Uterus (tissue), 4 donors: ENCODE measurements around the gene P2RY13. TPM values are rescaled to one million over a fixed set of nuclear protein-coding genes. Genes with fewer than 3 reads are reported as not detected.

Experiments used
- DNase-seq, 2 donors: peaks; one replicate each; pipeline ENCODE4 v3.0.0-alpha.2; 2019 to 2020
- H3K27ac ChIP-seq, 2 donors: fragments of 200-600 bp; sonication (generic); 1 replicate in 1 of 2; 2 replicates in 1 of 2; pipeline ENCODE4 v1.5.1; 2016 to 2018
- H3K27me3 ChIP-seq, 2 donors: fragments of 200-600 bp; sonication (generic); one replicate each; pipeline ENCODE4 v1.5.1; 2018 to 2019; ENCODE audit warnings: control low read depth in 1 of 2
- H3K36me3 ChIP-seq, 2 donors: fragments of 200-600 bp; sonication (generic); one replicate each; pipeline ENCODE4 v1.5.1; 2019; ENCODE audit warnings: control low read depth in 1 of 2
- H3K4me1 ChIP-seq, 2 donors: fragments of 200-600 bp; sonication (generic); one replicate each; pipeline ENCODE4 v1.5.1; 2018 to 2019; ENCODE audit warnings: control low read depth in 1 of 2
- H3K4me3 ChIP-seq, 2 donors: fragments of 200-600 bp; sonication (generic); 1 replicate in 1 of 2; 2 replicates in 1 of 2; pipeline ENCODE4 v1.5.1; 2018 to 2019; ENCODE audit warnings: mild to moderate bottlenecking in 1 of 2
- H3K9me3 ChIP-seq, 2 donors: fragments of 200-600 bp; sonication (generic); one replicate each; pipeline ENCODE4 v1.5.1; 2019; ENCODE audit warnings: control low read depth in 1 of 2
- CTCF ChIP-seq, 4 experiments: fragments of 200-600 bp in 2 of 4; fragments of 450-650 bp in 2 of 4; sonication (generic) in 2 of 4; IDR thresholded peaks; one replicate each; pipeline ENCODE4 v1.5.1; 2016 to 2019; ENCODE audit warnings: antibody characterized with exemption in 4 of 4, mild to moderate bottlenecking in 2 of 4, moderate library complexity in 1 of 4
- POLR2A ChIP-seq, 2 donors: fragments of 450-650 bp; IDR thresholded peaks; one replicate each; pipeline ENCODE4 v1.6.1; 2016; ENCODE audit warnings: antibody characterized with exemption in 2 of 2, mild to moderate bottlenecking in 1 of 2, moderate library complexity in 1 of 2
- intact Hi-C: fragments of 100-400 bp; cut with DNase I; formaldehyde crosslinking; loops from one replicate; pipeline ENCODE4 v1.15.1; 2023; ENCODE audit warnings: low total_unique reads
- total RNA-seq, 4 donors: library from RNA; depleted of rRNA in 3 of 4; stranded (reverse); fragments of >200 nt in 3 of 4; gene quantifications; one replicate each; pipeline versions ENCODE4 v1.1.0 to v1.2.4, GENCODE V29; 2014 to 2023
- donor health status: DM: yes; HTN: yes; CAD: no.

Gene P2RY13
- total RNA-seq, 4 donors from 2014 or later, result 0.88 to 1.5 (median 1.2) TPM

- Histone ChIP-seq H3K4me3 (no peak overlapping the region), H3K4me1 (no peaks in the 10 kb centered on the region), H3K9me3 (no peaks in the 10 kb centered on the region), H3K27me3 (no peaks in the 10 kb centered on the region), H3K27ac (no peak overlapping the region), H3K36me3 (no peaks in the 10 kb centered on the region)
- no peak for DNase-seq
- no peak for TF ChIP-seq POLR2A (IDR thresholded peaks at IDR 0.05)
- no peak for TF ChIP-seq CTCF (IDR thresholded peaks at IDR 0.05)
- intact Hi-C loops, result no loop called here
These were observed 2.3 kb upstream of the P2RY13 start for GRCh38 chr3:151331696-151332095.

- no peaks in the 10 kb centered on the region for H3K9me3 ChIP-seq
- no peak overlapping the region for H3K27ac ChIP-seq
- H3K36me3 ChIP-seq, result no peaks in the 10 kb centered on the region
- H3K4me3 ChIP-seq, result no peak overlapping the region
- no peaks in the 10 kb centered on the region for H3K4me1 ChIP-seq
- intact Hi-C loops, result no loop called here
- no peaks in the 10 kb centered on the region for H3K27me3 ChIP-seq
- TF ChIP-seq CTCF (IDR thresholded peaks at IDR 0.05) (no peak), POLR2A (IDR thresholded peaks at IDR 0.05) (no peak)
- DNase-seq, result no peak
These were observed 1.6 kb upstream of the P2RY13 start for GRCh38 chr3:151330899-151331298.

DNA sequence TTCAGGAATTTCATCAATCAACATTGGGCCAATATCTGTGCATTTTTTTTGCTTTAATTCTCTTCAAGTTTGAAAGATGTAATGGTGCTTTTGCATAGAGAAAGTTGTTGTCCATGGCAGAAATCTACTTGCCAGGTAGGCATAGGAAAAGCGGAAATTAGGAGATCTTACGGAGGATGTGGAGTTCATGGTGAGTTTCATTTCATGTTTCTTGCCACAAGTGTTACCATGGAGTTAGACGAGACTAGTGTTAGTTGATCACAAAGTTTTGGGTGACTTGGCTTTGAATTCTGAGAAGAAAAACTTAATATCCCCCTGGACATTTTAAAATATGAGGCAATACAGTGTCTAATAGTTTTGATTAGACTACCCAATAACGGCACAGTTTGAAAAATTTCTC, 1.0 kb upstream of the P2RY13 start:
- Histone ChIP-seq H3K4me3 (no peak overlapping the region), H3K4me1 (no peaks in the 10 kb centered on the region), H3K27ac (no peak overlapping the region), H3K9me3 (no peaks in the 10 kb centered on the region), H3K27me3 (no peaks in the 10 kb centered on the region), H3K36me3 (no peaks in the 10 kb centered on the region)
- TF ChIP-seq POLR2A (IDR thresholded peaks at IDR 0.05), result no peak
- no peak for TF ChIP-seq CTCF (IDR thresholded peaks at IDR 0.05)
- intact Hi-C loops, result no loop called here
- no peak for DNase-seq

DNA sequence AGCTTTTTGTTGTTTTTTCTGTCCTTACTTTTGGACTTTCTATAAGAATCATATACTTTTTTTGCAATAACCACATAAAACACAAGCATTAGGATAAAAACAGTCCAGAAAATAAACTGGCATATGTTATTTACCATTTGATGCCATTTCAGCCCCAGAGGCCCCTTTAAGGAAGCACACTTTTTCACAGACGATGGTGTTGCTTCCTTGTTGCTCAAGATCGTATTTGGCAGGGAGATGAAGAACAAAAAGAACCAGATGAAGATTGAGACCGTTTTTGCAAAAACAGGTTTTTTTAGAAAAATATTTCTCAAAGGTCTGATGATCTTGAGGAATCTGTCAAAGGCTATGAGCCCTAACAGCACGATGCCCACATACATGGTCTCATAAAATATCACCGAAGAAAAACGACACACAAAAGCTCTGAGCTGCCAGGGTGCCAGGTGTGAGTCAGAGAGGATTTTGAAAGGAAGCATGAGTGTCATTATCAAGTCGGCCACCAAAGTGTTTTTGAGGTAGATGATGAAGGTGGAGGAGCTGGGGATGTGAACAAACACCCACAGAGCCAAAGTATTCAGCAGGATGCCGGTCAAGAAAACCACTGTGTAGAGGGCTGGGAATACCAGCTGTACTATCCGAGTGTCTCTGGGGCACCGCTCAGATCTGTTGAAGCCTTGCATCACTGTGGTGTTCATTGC, 902 bp downstream of the P2RY13 start:
- Histone ChIP-seq H3K9me3 (no peaks in the 10 kb centered on the region), H3K4me3 (no peak overlapping the region), H3K27me3 (no peaks in the 10 kb centered on the region), H3K4me1 (no peaks in the 10 kb centered on the region), H3K36me3 (no peaks in the 10 kb centered on the region), H3K27ac (no peak overlapping the region)
- TF ChIP-seq CTCF (IDR thresholded peaks at IDR 0.05), result no peak
- TF ChIP-seq POLR2A (IDR thresholded peaks at IDR 0.05), result no peak
- intact Hi-C loops, result no loop called here
- DNase-seq, result no peak

- intact Hi-C loops, result no loop called here
- TF ChIP-seq CTCF (IDR thresholded peaks at IDR 0.05) (peak; percentile 3 to 61 (median 29)), POLR2A (IDR thresholded peaks at IDR 0.05) (no peak)
- Histone ChIP-seq H3K27ac (no peak overlapping the region), H3K36me3 (no peaks in the 10 kb centered on the region), H3K4me1 (no peaks in the 10 kb centered on the region), H3K4me3 (no peak overlapping the region), H3K9me3 (no peaks in the 10 kb centered on the region), H3K27me3 (no peaks in the 10 kb centered on the region)
- DNase-seq, result no peak
These were observed 1.7 kb downstream of the P2RY13 start for GRCh38 chr3:151327571-151328198.
